CD1c-positive myeloid dendritic cell (primary cell): Measurements from ENCODE around the gene NFIA.

ENCODE experiments used
- DNase-seq: peaks from one replicate; pipeline ENCODE4 v3.0.0-alpha.2; 2016; ENCODE audit errors: extremely low spot score

Gene NFIA

GRCh38 chr1:61152469-61153105 is 70.2 kb downstream of the NFIA start:
- no peak for DNase-seq

DNA sequence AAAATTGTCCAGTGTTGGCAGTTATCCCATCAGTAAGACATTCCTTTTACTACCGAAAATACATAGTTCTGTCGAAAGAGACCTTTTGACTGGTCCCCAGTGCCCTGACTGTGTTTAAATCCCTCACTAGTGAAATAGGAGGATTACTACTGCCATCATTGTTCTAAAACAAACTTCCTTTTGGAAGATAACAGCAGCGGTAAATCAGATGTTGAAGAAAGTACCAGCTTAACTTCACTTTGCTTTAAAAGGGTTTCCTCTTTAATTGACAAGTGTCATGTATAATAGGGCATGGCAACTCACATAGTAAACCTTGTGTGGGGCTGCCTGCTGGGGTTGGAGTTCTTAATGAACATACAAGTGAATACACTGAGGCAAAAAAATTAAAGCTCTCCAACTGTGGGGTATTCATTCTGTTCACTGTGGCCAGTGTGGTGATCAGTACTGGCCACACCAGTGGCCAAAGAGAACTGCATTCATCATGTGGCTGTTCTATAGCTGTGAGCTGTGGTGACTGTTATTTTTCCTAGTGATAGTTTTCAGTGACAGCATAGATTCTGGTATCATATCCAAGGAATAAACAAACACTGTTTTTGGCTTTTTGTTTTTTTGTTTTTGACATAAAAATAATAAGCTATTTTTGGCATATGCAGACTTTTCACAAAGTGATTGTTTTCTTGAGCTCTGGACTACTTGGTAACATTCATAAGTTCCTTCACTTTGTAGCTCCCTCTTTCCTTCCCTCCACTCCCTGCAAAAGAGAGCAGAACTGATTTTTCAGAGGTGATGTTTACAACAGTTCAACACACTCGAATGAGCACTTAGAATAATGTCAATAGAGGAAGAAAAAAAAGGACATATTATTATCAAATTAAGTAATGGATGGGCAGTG is 74.5 kb downstream of the NFIA start:
- DNase-seq = no peak

DNA sequence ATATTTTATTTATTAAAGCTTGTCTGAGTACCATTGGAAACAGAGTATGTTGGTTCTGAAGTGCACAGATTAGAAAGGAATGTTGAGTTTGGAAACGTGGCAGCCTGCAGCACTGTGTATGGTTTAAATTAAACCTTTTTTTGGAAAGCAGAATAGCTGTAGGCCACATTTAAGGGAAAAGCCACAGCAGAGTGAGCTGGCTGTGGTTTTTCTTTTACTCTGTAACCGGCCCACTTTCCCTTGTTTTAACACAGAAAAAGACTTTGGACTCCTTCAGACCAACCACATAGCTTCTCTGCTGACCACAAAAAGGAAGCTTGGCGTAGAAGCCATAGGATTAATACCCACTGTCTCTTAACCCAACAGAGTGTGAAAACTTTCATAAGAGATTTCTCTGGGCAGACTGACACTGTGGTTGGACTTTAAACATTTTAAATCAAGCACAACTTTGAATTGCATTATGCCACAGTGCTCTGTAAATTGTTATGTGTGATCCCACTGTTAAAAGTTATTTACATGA is 75.2 kb downstream of the NFIA start:
- DNase-seq = peak; percentile 17

- no peak for DNase-seq
These were observed 76.2 kb downstream of the NFIA start for GRCh38 chr1:61158591-61158990.

DNA sequence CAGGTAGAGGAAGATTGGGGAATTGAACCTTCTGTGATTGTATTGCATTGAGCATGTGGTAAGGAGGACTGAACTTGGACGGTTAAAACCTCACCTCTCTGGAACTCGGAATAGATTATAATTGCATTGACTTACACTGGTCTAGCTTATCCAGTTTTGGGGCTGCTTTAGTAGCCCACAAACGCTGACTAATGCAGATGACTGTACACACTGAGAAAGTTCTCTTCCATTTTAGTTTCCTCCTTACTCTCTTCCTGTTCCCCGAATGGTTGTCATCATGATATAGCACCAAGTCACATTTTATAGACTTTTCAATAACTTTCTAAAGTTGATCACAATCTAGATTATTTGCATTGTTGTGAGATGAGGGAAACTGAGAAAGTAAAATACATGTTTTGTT is 78.2 kb downstream of the NFIA start:
- no peak for DNase-seq

DNA sequence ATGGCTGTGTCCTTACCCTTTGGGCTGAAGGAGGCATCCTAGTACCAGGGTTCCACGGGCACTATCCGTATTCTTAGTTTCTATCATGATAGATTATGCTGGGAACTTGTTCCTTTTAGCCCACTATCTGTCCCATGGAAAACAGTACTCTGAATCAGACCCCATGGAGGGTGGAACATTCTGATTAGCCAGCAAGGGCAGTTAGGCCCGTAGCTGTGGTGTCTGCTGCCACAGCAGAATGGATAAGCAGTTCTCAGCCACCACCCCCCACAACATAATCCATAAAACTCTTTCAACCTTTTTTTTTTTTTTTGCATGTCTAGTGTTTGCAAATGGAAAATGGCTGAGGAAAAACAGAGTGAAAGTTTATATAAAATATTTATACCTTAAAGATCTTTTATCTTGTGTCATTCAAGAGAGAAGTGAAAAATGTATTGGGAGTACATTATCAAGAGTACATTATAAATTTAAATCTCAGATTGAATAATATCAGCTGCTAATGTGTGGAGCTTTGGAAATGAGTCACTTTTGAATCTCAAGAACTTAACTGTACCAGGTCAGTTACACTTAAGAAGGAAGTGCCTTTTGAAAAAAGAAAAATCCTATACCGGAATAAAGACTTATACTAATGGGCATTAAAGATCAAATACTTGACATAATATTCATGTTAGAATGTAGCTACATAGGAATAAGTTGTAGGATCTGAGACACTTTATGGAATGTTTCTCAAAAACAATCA is 80.3 kb downstream of the NFIA start:
- no peak for DNase-seq

- DNase-seq = no peak
These were observed 81.0 kb downstream of the NFIA start for GRCh38 chr1:61163355-61163754.

GRCh38 chr1:61165402-61165801 is 83.0 kb downstream of the NFIA start:
- DNase-seq = no peak

DNA sequence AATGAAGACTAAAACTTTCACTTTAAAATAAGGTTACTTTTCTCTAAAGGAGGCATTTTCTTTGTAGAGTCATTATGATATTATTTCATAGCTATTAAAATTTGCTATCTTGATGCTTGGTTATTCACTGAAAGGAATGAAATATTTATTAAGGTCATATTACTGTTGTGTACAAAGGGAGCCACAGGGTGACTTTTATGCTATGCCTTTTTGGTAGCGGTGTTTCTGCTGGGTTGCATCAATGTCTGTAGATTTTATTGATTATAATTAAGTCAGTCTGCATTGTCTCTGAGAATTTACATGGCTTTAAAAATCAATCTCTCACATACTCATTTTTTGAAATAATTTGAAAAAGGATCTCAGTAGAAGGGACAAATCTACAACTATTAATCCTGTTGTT is 84.9 kb downstream of the NFIA start:
- DNase-seq = no peak

GRCh38 chr1:61169045-61169444 is 86.7 kb downstream of the NFIA start:
- DNase-seq = no peak

- no peak for DNase-seq
These were observed 87.3 kb downstream of the NFIA start for GRCh38 chr1:61169634-61170033.

- DNase-seq = no peak
These were observed 88.2 kb downstream of the NFIA start for GRCh38 chr1:61170328-61171238.

DNA sequence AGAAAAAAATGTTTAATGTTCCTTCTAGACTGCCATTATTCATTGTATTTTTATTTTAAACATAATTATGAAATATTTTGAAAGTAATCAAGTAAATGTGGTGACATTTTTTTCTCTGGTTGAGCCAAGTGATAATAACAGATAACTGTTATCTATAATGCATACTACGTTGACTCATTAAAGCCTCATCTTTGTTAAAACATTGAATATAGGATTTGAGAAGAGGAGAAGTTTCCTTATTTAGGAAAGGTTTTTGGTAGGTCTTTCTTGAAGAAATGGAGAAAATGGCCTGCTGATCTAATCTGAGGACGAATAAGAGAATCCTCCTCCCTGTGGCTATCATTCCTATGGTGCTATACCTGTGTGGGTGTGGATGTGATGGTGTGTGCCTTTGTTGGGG is 89.0 kb downstream of the NFIA start:
- no peak for DNase-seq

DNA sequence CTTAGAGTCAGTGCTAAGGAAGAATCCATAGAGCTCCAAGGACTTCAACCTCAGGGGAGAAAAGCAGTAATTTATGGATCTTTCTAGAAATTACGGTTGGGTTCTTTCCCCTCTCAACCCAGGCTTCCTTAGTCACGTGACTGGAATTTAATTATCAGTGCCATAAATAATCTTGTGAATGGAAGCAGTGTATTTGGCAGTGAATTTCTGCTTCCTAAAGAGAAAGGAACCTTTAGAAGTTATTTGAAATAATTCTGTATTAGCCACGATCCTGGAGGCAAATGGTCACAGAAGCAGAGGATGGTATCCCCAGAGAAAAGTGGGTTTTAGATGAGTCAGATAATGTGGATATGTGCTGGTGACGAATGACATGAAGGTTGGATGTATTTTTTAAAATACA is 89.6 kb downstream of the NFIA start:
- DNase-seq = no peak

GRCh38 chr1:61173118-61173517 is 90.8 kb downstream of the NFIA start:
- DNase-seq = no peak

- DNase-seq = no peak
These were observed 91.9 kb downstream of the NFIA start for GRCh38 chr1:61174060-61174795.

GRCh38 chr1:61175976-61176375 is 93.6 kb downstream of the NFIA start:
- DNase-seq = no peak

GRCh38 chr1:61181067-61182038 is 99.0 kb downstream of the NFIA start:
- no peak for DNase-seq

- no peak for DNase-seq
These were observed 99.7 kb downstream of the NFIA start for GRCh38 chr1:61182049-61182448.
